Duodenal mucosa (tissue), 2 donors: ENCODE measurements around the gene DPY19L3.
"Not testable (repeated sequence)": the region's sequence is repeated elsewhere in the genome, so short reads cannot be mapped to it uniquely, and the experiment has no call there.

Source experiments
- H3K27ac ChIP-seq: one replicate; pipeline ENCODE4 v1.7.0; 2013; ENCODE audit warnings: low read depth, low read length
- H3K27me3 ChIP-seq, 2 donors: one replicate each; pipeline ENCODE4 v1.7.0; 2013; ENCODE audit warnings: low read length in 2 of 2, control low read depth in 1 of 2; ENCODE audit not compliant: insufficient read depth in 2 of 2, control insufficient read depth in 1 of 2
- H3K36me3 ChIP-seq, 2 donors: one replicate each; pipeline ENCODE4 v1.7.0; 2013; ENCODE audit warnings: low read length in 2 of 2, control low read depth in 1 of 2; ENCODE audit not compliant: insufficient read depth in 2 of 2, control insufficient read depth in 1 of 2
- H3K4me1 ChIP-seq, 2 donors: one replicate each; pipeline ENCODE4 v1.7.0; 2013; ENCODE audit warnings: low read length in 2 of 2, control low read depth in 1 of 2; ENCODE audit not compliant: insufficient read depth in 2 of 2, control insufficient read depth in 1 of 2
- H3K4me3 ChIP-seq, 2 donors: one replicate each; pipeline ENCODE4 v1.7.0; 2013; ENCODE audit warnings: low read length in 2 of 2, low read depth in 1 of 2
- H3K9ac ChIP-seq, 2 donors: one replicate each; pipeline ENCODE4 v1.7.0; 2013; ENCODE audit warnings: low read length in 2 of 2, low read depth in 1 of 2
- H3K9me3 ChIP-seq, 2 donors: one replicate each; pipeline ENCODE4 v1.7.0; 2013; ENCODE audit warnings: low read length in 2 of 2, control low read depth in 1 of 2; ENCODE audit not compliant: control insufficient read depth in 1 of 2

The DPY19L3 gene

DNA sequence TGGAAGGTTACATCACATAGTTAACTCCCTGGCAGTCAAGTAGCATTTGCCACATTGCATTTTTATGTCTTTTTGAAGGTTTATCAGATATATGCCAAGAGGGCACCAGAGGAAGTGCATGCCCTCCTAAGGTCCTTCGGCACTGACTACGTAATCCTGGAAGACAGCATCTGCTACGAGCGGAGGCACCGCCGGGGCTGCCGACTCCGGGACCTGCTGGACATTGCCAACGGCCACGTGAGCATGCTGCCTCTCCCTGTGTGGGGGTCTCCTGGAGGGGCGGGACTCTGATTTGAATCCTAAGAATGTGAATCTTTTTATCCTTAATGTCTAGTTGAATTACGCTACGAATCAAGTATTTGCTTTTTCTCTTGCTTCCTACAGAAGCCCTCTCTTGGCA, 74.8 kb downstream of the DPY19L3 start:
- H3K4me3 ChIP-seq = no peak overlapping the region
- no peaks in the 10 kb centered on the region for H3K27me3 ChIP-seq
- H3K4me1 ChIP-seq = no peaks in the 10 kb centered on the region
- H3K36me3 ChIP-seq = peaks cover 24 to 49% of the 10 kb centered on the region in 2 donors
- H3K27ac ChIP-seq = no peak overlapping the region
- no peaks in the 10 kb centered on the region for H3K9me3 ChIP-seq
- no peak overlapping the region for H3K9ac ChIP-seq

DNA sequence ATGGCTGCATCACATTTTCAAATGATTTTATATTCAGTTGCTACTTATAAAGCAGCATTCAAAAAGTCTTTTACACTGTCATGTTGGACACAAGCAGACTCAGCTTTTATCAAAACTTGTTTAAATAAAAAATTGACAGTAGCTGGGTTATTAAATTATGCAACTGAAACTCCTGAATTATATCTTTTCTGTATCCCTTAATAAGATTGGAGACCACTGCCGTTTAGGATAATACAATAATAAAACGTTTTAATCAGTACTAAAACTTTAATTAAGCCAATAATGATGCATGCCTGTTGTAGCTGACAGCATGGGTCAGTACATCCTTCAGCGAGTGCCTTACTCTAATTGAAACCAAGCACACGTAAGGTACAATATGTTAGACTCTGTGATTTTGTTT, 78.0 kb downstream of the DPY19L3 start:
- Histone ChIP-seq H3K36me3 (peaks cover 24 to 47% of the 10 kb centered on the region in 2 donors), H3K9me3 (no peaks in the 10 kb centered on the region), H3K4me3 (no peak overlapping the region), H3K9ac (no peak overlapping the region), H3K27ac (no peak overlapping the region), H3K27me3 (no peaks in the 10 kb centered on the region), H3K4me1 (no peaks in the 10 kb centered on the region)

DNA sequence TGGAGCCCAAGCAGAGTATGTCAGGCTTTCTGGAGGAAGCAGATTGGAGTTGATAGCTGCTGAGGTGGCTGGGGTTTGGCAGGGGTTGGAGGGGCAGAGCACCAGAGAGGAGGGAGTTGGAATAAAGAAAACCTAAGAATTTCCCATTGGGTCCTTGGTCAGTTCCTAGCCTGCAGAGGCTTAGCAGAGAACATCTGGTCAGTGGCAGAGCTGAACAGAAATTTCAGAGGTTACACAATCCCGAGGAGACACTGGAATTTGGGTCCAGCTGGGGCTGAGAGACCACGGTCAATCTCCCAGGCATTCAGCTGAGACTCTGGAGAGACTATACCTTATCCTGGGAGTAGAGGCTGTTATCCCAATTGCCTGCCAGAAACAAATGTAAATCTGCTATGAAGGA, 84.4 kb downstream of the DPY19L3 start:
- Histone ChIP-seq H3K9ac (no peak overlapping the region), H3K9me3 (no peaks in the 10 kb centered on the region), H3K27ac (no peak overlapping the region), H3K4me3 (no peak overlapping the region), H3K4me1 (no peaks in the 10 kb centered on the region), H3K36me3 (peaks cover 4 to 7% of the 10 kb centered on the region in 2 donors), H3K27me3 (no peaks in the 10 kb centered on the region)

DNA sequence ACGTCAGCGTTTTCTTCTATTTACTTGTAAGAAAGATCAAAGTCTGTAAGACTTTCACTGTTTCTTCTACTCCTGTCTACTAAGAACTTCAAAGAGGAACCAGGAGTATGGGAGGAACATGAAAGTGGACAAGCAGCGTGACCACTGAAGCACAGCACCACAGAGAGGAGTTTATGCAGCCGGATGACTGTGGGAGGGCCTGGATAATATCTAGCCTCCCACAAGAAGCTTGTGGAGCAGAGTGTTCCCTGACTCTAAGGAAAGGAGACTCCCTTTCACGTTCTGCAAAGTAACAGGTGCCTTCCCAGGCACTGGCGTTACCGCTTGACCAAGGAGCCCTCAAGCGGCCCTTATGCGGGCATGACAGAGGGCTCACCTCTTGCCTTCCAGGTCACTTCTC, 91.8 kb downstream of the DPY19L3 start:
- H3K27ac ChIP-seq = no peak overlapping the region

DNA sequence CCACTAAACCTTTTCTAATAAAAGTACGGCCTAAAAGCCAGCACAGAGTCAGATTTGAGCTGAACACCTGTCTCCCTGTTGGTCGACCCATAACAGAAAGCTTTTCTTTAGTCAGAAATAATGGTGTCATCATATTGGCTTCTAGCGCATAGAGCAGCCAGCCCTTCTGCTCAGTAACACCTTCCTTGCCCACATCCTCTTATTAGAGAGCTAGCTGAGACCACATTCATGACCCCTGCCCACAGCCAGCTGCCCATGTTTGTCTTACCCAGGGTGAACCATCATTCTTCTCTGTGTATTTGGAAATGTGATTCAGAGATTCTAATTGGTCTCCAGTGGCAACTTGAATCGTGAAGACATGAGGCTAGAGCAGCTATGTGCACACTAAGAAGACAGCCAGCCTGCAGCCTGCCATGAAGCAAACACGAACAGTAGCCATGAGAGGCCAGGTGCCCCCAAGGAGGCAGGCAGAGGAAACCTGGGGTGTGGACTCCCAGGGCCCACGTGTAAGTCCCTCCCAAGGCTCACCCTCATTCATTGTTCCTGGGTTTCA, 93.2 kb downstream of the DPY19L3 start:
- Histone ChIP-seq H3K27me3 (no peaks in the 10 kb centered on the region), H3K9ac (no peak overlapping the region), H3K4me3 (no peak overlapping the region), H3K27ac (no peak overlapping the region), H3K4me1 (no peaks in the 10 kb centered on the region), H3K36me3 (no peaks in the 10 kb centered on the region), H3K9me3 (no peaks in the 10 kb centered on the region)

More for the DNA sequence above, 91.8 kb downstream of the DPY19L3 start:
- Histone ChIP-seq H3K36me3 (no peaks in the 10 kb centered on the region), H3K9ac (no peak overlapping the region), H3K4me1 (no peaks in the 10 kb centered on the region), H3K27me3 (no peaks in the 10 kb centered on the region), H3K4me3 (no peak overlapping the region), H3K9me3 (no peaks in the 10 kb centered on the region)

DNA sequence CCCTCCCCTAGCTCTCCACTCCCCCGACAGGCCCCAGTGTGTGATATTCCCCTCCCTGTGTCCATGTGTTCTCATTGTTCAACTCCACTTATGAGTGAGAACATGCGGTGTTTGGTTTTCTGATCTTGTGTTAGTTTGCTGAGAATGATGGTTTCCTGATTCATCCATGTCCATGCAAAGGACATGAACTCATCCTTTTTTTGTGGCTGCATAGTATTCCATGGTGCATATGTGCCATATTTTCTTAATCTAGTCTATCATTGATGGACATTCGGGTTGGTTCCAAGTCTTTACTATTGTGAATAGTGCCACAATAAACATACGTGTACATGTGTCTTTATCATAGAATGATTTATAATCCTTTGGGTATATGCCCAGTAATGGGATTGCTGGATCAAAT, 106.9 kb downstream of the DPY19L3 start:
- not testable (repeated sequence) for H3K9ac ChIP-seq, H3K27me3 ChIP-seq, H3K27ac ChIP-seq, H3K4me3 ChIP-seq, H3K9me3 ChIP-seq, H3K4me1 ChIP-seq, H3K36me3 ChIP-seq

DNA sequence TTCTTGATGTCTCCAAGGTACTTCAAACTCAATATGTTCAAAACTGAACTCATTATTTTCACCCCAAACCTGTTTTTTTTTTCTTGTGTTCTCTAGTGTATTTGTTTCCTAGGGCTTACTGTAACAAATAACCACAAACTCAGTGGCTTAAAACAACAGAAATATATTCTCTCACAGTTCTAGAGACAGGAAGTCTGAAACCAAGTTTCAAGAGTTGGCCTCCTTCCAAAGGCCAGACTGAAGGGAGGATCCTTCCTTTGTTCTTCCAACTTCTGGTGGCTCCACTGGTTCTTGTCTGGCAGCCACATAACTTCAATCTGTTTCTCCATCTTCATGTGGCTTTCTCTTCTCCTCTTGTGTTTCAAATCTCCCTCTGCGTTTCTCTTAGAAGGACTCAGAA, 113.5 kb downstream of the DPY19L3 start:
- no peaks in the 10 kb centered on the region for H3K27me3 ChIP-seq
- H3K9me3 ChIP-seq = no peaks in the 10 kb centered on the region
- H3K9ac ChIP-seq = no peak overlapping the region
- no peak overlapping the region for H3K27ac ChIP-seq
- no peak overlapping the region for H3K4me3 ChIP-seq
- H3K4me1 ChIP-seq = no peaks in the 10 kb centered on the region
- H3K36me3 ChIP-seq = no peaks in the 10 kb centered on the region

DNA sequence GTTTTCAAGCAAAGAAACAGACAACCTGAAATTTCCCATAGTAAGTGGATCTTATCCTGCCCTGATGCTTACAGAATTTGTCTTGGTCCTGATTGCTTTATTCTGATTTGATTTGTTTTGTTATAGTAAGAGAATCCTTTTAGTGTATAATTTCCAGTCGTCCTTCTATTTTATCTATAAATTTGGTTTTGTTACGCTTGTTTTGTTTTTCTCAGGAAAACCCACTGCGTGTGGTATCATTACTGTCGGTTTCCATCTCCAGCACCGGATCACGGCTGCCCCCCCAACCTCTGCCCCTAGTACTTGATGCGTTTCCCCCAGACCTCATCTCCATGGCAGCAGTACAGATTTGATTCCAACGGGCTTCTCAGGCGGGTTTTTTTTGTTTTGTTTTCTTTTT, 117.4 kb downstream of the DPY19L3 start:
- Histone ChIP-seq H3K36me3 (no peaks in the 10 kb centered on the region), H3K9ac (no peak overlapping the region), H3K27me3 (no peaks in the 10 kb centered on the region), H3K27ac (no peak overlapping the region), H3K9me3 (no peaks in the 10 kb centered on the region), H3K4me3 (no peak overlapping the region), H3K4me1 (no peaks in the 10 kb centered on the region)

DNA sequence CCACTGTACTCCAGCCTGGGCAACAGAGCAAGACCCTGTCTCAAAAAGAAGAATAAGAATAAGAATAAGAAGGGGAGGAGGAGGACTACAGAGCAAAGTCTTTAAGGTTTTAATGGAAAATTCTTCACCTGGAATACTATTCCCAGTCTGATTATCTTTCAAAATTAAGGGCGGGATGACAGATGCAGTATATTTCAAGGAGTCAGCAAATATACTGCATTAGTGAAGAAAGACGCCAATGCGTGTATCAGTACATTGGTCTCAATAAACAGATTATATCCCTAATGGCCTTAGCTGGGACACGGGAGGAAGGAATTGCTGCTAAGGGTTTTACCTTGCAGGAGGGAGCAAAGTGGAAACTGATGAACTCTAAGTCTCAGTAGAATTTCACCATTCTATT, 121.3 kb downstream of the DPY19L3 start:
- no peak overlapping the region for H3K9ac ChIP-seq
- H3K27ac ChIP-seq = no peak overlapping the region
- H3K4me1 ChIP-seq = no peaks in the 10 kb centered on the region
- no peaks in the 10 kb centered on the region for H3K36me3 ChIP-seq
- no peaks in the 10 kb centered on the region for H3K27me3 ChIP-seq
- H3K9me3 ChIP-seq = no peaks in the 10 kb centered on the region
- H3K4me3 ChIP-seq = no peak overlapping the region

DNA sequence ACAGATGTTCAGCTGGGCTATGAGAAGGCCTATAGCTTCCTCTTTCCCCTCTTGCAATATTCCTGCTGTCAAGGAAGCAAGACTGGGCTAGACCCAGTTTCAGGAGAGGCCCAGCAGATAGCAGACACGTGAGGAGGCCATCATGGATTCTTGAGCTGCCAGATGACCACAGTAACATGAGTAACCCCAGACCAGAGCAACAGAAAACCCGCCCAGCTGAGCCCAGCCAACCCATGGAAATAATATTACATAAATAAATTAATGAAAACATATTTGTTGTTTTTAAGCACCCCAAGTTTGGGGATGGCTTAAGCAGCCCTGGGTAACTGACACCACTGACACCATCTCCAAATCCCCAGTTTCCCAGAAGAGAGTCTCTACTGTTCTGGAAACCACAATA, 125.2 kb downstream of the DPY19L3 start:
- no peak overlapping the region for H3K27ac ChIP-seq
- no peaks in the 10 kb centered on the region for H3K4me1 ChIP-seq
- no peaks in the 10 kb centered on the region for H3K9me3 ChIP-seq
- H3K4me3 ChIP-seq = no peak overlapping the region
- no peak overlapping the region for H3K9ac ChIP-seq
- H3K27me3 ChIP-seq = no peaks in the 10 kb centered on the region
- H3K36me3 ChIP-seq = no peaks in the 10 kb centered on the region

DNA sequence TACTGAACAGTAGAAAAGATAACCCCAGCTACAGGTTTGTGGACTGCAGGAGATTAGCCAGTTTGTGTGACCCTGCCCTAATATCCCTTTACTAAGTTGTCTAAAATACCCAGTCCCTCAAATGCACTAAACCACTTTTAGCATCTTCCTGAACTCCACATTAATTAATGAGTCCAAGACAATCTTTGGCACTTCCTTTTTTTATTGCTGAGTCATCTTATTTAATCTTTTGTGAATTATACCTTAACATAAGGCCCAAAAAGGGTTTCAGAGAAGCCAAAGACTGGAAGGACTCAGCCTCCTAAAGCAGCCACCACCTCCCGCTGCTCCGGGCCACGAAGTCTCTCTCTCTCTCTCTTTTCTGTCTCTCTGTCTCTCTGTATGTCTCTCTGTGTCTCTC, 126.7 kb downstream of the DPY19L3 start:
- Histone ChIP-seq H3K9ac (no peak overlapping the region), H3K36me3 (no peaks in the 10 kb centered on the region), H3K4me1 (no peaks in the 10 kb centered on the region), H3K27me3 (no peaks in the 10 kb centered on the region), H3K27ac (no peak overlapping the region), H3K9me3 (no peaks in the 10 kb centered on the region), H3K4me3 (no peak overlapping the region)
